Activated CD4-positive, alpha-beta T cell treated with anti-CD3 and anti-CD28 coated beads, Interleukin-2, Interleukin-4, amounts not matched to agents 100 ng/mL and 50 ng/mL, durations not matched to agents 16 hours and 8 hours (primary cell): Measurements from ENCODE around the gene INSIG1.

Experiments
- DNase-seq: peaks from one replicate; pipeline ENCODE4 v3.0.0-alpha.2; 2020; ENCODE audit warnings: low spot score

Gene INSIG1

DNA sequence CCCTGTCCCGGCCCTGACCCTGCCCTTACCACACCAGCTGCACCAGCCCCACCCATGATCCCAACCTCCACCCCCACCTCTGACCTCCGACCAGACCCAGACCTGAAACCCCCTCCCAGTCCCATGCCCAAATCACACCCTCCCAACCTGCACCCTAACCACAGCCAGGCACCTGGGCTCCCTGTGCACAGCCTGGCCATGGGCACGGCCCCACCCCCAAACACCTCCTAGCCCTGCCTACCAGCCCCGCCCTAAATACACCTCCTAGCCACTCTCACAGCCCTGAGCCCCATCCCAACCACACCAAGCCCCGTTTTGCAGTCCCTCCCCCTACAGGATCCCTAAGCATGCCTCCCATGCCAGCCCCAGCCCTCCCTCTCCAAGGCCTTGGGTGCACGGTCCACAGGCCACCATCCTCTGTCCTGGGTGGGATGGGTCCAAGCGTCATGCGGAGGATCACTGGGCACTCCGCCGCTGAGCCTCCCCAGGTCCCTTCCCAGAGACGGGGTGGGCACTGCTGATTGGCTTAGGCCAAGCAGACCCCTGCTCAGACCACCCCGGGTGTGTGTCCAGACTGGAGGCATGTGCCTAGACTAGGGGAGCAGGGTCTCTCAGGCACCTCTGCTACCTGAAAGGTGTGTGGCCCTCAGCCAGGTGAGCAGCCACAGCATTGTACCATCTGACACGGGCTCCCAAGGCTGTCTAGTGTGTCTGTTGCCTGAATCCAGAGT, 30.1 kb downstream of the INSIG1 start:
- DNase-seq: no peak

- no peak for DNase-seq
Observed at GRCh38 chr7:155329225-155329624, 31.5 kb downstream of the INSIG1 start.

GRCh38 chr7:155331396-155331795, 33.7 kb downstream of the INSIG1 start:
- no peak for DNase-seq

DNA sequence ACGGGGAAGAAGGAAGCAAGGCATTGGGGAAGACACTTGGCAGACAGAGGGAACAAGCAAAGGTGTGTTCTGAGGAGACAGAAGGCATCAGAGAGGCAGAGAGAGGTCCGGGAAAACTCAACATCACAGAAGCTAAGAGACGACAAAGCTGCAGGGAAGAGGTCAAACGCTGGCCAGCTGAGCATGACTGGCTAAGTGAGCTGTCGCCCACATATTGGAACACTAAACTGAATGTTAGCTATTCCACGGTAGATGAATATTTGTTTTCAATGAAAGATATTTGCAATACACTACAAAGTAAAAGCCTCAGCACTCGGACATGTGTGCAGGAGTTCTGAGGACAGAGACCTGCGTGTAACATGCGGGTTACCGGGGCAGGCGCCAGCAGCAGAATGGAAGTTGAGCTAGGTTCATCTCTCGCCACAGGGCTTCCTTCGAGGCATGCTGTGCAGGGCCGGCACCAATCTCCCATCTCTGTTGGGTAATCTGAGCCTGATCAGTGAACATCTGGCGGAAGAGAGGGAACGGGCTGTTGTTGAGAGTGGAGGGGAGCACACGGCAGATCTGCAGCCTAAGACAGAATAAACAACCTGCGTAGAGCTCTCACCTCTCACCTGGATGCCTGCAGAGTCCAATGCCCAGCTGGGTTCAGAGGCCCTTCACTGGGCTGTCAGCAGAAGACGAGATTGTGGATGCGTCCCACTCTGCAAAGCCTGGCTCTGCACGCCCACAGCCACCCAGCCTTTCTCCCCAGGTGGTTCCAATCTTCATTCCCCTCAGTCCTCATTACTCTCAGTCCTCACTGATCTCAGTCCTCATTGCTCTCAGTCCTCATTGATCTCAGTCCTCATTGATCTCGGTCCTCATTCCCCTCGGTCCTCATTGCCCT, 35.9 kb downstream of the INSIG1 start:
- no peak for DNase-seq

GRCh38 chr7:155336812-155337602, 39.3 kb downstream of the INSIG1 start:
- DNase-seq: no peak

GRCh38 chr7:155337946-155338631, 40.4 kb downstream of the INSIG1 start:
- DNase-seq: no peak

GRCh38 chr7:155338632-155339320, 41.1 kb downstream of the INSIG1 start:
- DNase-seq: no peak

- DNase-seq: no peak
Observed at GRCh38 chr7:155339474-155339873, 41.8 kb downstream of the INSIG1 start.

- DNase-seq: no peak
Observed at GRCh38 chr7:155340071-155340531, 42.4 kb downstream of the INSIG1 start.

DNA sequence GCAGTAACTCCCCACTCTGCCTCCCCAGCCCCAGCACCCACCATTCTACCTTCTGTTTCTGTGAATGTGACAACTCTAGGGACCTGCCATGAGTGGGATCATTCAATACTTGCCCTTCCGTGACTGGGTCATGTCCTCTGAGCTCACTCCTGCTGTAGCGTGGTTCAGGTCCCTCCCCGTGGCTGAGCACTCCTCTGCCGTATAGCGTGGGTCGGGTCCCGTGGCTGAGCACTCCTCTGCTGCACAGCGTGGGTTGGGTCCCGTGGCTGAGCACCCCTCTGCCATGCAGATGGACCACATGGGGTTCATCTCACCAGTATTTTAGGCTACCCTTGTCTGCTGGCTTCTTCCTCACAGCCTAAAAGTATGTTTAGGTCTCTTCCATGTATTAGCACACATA, 43.0 kb downstream of the INSIG1 start:
- DNase-seq: no peak

DNA sequence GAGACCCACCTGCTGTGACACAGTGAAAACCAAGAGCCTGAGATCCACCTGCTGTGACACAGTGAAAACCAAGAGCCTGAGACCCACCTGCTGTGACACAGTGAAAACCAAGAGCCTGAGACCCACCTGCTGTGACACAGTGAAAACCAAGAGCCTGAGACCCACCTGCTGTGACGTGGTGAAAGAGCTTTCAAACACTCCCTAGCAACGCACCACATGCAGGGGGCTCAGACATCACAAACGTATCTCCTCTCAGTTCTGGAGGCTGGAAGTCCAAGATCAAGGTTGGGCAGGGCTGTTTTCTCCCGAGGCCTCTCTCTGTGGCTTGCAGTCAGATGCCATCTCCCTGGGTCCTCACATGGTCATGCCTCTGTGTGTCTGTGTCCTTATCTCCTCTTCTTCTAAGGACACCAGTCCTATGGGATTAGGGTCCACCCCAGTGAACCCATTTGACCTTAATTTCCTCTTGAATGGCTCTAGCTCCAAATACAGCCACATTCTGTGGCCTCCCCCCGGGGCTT, 43.8 kb downstream of the INSIG1 start:
- no peak for DNase-seq

- no peak for DNase-seq
Observed at GRCh38 chr7:155342313-155342712, 44.6 kb downstream of the INSIG1 start.

DNA sequence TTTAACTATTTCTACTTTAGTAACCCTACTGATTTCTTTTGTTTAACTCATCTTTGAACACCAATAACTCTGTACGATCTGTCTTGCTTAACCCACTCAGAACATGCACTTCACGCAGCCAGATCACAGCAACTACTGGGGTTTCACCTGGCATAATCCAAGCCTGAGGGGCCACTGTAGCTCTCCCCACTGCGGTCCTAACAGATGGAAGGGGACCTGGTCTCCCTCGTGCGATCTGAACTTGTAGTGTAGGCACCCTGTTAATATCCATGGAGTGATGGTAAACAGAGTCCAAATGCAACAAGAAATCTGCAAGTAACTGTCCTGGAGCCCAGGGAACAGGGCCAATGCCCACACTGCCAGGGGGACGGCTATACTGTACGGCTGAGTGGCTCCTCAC, 45.5 kb downstream of the INSIG1 start:
- DNase-seq: no peak

DNA sequence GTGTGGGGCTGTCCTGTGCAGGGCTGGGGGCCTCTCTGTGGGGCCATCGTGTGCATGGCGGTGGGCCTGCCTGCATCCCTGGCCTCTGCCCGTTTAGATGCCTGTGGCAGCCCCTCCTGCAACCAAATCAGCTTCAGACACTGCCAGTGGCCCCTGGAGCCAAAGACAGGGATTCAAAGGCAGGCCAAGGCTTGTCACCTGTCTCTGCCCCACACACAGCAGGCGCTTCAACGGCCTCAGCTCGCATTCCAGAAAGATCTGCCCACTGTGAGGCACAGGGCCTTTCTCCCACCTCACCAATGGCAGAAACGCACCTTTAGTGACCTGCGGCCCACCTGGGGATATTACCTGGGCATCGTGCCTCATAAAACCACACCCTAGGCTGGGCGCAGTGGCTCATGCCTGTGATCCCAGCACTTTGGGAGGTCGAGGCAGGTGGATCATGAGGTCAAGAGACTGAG, 46.0 kb downstream of the INSIG1 start:
- no peak for DNase-seq

- DNase-seq: no peak
Observed at GRCh38 chr7:155344270-155344617, 46.6 kb downstream of the INSIG1 start.

DNA sequence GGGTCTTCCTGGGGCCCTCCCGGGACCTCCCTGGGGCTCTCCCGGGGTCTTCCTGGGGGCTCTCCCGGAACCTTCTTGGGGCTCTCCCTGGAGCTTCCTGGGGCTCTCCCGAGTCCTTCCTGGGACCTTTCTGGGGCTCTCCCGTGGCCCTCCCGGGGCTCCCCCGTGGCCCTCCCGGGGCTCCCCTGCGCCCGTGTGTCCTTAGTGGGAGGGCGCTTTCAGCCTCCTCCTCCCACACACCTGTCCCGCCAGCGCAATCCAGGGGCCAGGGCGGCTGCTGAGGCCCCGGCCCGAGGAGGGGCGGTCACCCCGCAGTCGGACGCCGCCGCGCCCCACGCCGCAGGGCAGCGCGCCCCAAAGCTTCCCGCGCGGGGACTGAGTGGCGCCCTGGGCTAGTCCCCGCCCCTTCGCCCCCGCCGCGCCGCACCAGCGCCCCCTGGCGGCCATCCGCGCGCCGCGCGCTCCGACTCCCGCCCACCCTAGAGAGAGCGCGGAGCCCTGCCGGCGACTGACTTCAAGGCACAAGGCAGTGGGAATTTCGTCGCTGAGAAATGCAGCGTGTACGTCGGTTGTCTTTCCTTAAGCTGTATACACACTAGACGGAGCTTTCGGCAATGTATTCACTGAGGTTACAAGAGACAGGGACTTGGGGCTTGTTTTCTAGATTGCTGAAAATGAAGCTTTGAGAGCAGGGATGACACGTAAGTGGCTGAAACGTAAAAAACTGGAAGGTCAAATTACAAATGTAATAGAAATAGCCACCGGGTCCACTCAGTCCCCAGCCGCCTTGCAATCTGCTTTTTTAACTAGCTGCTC, 47.1 kb downstream of the INSIG1 start:
- peak; percentile 84 for DNase-seq

GRCh38 chr7:155345490-155345889, 47.8 kb downstream of the INSIG1 start:
- no peak for DNase-seq

DNA sequence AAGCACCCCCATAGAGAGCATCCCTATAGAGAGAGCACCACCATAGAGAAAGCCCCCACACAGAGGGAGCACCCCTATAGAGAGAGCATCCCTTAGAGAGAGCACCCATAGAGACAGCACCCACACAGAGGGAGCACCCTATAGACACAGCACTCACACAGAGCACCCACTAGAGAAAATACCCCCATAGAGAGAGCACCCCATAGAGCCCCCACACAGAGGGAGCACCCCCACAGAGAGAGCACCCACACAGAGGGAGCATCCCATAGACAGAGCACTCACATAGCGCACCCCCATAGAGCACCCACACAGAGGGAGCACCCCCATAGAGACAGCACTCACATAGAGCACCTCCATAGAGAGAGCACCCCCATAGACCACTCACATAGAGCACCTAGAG, 48.6 kb downstream of the INSIG1 start:
- no peak for DNase-seq

GRCh38 chr7:155348806-155349205, 51.1 kb downstream of the INSIG1 start:
- no peak for DNase-seq
